DND-41 (cell line): ENCODE data around the gene MUC6.

ENCODE experiments used
- ATAC-seq: fragments of 200-7000 bp; cut with Tn5 transposase; 3 replicates; pipeline ENCODE4 v1.9.1; 2021; ENCODE audit warnings: low read depth; ENCODE audit not compliant: insufficient read depth
- DNase-seq: peaks from one replicate; pipeline ENCODE4 v3.0.0-alpha.2; 2020
- H2AFZ ChIP-seq: 2 replicates; pipeline ENCODE4 v1.6.0; 2012; ENCODE audit warnings: low read depth, low read length
- H3K27ac ChIP-seq: 2 replicates; pipeline ENCODE4 v1.5.1; 2012; ENCODE audit warnings: low read length, inconsistent platforms
- H3K27me3 ChIP-seq: fragments of 200-600 bp; sonication (generic); 2 replicates; pipeline ENCODE4 v1.6.0; 2012; ENCODE audit warnings: low read length, mild to moderate bottlenecking, inconsistent platforms; ENCODE audit not compliant: insufficient read depth, poor library complexity
- H3K36me3 ChIP-seq: 2 replicates; pipeline ENCODE4 v1.5.1; 2012; ENCODE audit warnings: low read length, inconsistent platforms; ENCODE audit not compliant: insufficient read depth
- H3K4me1 ChIP-seq: 2 replicates; pipeline ENCODE4 v1.5.1; 2012; ENCODE audit warnings: mild to moderate bottlenecking, low read length; ENCODE audit not compliant: insufficient read depth
- H3K4me2 ChIP-seq: 2 replicates; pipeline ENCODE4 v1.6.0; 2012; ENCODE audit warnings: mild to moderate bottlenecking, moderate library complexity, low read length, inconsistent platforms; ENCODE audit not compliant: insufficient read depth
- H3K4me3 ChIP-seq, 2 experiments: fragments of 200-600 bp in 1 of 2; shearing (Covaris generic) in 1 of 2; 2 replicates each; pipeline ENCODE4 v1.5.1; 2012 to 2016; ENCODE audit warnings: inconsistent platforms in 2 of 2, low read length in 2 of 2, mild to moderate bottlenecking in 2 of 2, low read depth in 1 of 2, moderate library complexity in 1 of 2
- H3K79me2 ChIP-seq: 2 replicates; pipeline ENCODE4 v1.6.0; 2012; ENCODE audit warnings: low read length, inconsistent platforms; ENCODE audit not compliant: insufficient read depth
- H3K9ac ChIP-seq: 2 replicates; pipeline ENCODE4 v1.6.0; 2012; ENCODE audit warnings: low read depth, mild to moderate bottlenecking, inconsistent platforms, low read length, moderate library complexity
- H3K9me3 ChIP-seq: 2 replicates; pipeline ENCODE4 v1.5.1; 2012; ENCODE audit warnings: low read length, moderate library complexity, mild to moderate bottlenecking, inconsistent platforms; ENCODE audit not compliant: insufficient read depth, severe bottlenecking
- H4K20me1 ChIP-seq: 2 replicates; pipeline ENCODE4 v1.6.0; 2012; ENCODE audit warnings: low read length; ENCODE audit not compliant: insufficient read depth
- EZH2 ChIP-seq: IDR thresholded peaks from 3 replicates; pipeline ENCODE4 v1.6.1; 2012; ENCODE audit warnings: borderline replicate concordance, low read depth, mild to moderate bottlenecking, moderate library complexity, low read length, inconsistent platforms; ENCODE audit not compliant: severe bottlenecking
- TF ChIP-seq, protein P1 (sequence below): IDR thresholded peaks from 2 replicates; pipeline ENCODE4 v1.5.1; 2012; ENCODE audit warnings: borderline replicate concordance, low read length, moderate library complexity, mild to moderate bottlenecking; ENCODE audit not compliant: poor library complexity, severe bottlenecking; ENCODE audit errors: extremely low read depth

Gene MUC6, protein sequence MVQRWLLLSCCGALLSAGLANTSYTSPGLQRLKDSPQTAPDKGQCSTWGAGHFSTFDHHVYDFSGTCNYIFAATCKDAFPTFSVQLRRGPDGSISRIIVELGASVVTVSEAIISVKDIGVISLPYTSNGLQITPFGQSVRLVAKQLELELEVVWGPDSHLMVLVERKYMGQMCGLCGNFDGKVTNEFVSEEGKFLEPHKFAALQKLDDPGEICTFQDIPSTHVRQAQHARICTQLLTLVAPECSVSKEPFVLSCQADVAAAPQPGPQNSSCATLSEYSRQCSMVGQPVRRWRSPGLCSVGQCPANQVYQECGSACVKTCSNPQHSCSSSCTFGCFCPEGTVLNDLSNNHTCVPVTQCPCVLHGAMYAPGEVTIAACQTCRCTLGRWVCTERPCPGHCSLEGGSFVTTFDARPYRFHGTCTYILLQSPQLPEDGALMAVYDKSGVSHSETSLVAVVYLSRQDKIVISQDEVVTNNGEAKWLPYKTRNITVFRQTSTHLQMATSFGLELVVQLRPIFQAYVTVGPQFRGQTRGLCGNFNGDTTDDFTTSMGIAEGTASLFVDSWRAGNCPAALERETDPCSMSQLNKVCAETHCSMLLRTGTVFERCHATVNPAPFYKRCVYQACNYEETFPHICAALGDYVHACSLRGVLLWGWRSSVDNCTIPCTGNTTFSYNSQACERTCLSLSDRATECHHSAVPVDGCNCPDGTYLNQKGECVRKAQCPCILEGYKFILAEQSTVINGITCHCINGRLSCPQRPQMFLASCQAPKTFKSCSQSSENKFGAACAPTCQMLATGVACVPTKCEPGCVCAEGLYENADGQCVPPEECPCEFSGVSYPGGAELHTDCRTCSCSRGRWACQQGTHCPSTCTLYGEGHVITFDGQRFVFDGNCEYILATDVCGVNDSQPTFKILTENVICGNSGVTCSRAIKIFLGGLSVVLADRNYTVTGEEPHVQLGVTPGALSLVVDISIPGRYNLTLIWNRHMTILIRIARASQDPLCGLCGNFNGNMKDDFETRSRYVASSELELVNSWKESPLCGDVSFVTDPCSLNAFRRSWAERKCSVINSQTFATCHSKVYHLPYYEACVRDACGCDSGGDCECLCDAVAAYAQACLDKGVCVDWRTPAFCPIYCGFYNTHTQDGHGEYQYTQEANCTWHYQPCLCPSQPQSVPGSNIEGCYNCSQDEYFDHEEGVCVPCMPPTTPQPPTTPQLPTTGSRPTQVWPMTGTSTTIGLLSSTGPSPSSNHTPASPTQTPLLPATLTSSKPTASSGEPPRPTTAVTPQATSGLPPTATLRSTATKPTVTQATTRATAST (N-terminal part only)

DNA sequence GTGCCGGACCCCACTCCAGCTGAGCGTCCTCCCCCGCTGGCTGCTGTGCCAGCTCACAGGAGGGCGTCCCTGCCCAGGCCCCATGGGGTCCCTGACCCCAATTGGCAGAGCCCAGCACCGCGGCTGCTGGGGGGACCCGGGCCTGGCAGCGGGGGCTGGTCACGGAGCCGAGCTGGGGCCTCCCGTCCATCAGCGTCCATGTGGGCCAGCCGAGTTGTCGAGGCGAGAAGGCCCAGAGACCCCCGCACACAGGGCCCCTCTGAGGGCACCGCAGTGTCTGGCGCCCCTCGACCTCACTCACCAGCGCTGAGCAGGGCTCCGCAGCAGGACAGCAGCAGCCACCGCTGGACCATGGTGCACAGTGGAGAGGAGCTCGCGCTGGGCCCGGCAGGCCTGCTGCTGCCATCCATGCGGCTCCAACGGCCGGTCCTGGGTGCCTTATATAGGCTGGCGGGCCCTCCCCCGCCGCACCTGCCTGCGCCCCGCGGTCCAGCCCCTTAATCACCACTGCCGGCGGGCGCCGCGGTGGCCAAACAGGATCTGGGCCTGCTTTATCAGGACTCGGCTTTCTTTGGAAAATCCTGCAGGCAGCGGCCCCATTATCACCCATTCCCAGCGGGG, at the start of gene MUC6:
Gene MUC6 (minus strand): TSS at position 416 of the 621 bp plus-strand sequence. CDS start 63 bp downstream, at position 353.
- DNase-seq (no peak), ATAC-seq (no peak)
- no peak within 1 kb of the TSS for H3K4me3 ChIP-seq

DNA sequence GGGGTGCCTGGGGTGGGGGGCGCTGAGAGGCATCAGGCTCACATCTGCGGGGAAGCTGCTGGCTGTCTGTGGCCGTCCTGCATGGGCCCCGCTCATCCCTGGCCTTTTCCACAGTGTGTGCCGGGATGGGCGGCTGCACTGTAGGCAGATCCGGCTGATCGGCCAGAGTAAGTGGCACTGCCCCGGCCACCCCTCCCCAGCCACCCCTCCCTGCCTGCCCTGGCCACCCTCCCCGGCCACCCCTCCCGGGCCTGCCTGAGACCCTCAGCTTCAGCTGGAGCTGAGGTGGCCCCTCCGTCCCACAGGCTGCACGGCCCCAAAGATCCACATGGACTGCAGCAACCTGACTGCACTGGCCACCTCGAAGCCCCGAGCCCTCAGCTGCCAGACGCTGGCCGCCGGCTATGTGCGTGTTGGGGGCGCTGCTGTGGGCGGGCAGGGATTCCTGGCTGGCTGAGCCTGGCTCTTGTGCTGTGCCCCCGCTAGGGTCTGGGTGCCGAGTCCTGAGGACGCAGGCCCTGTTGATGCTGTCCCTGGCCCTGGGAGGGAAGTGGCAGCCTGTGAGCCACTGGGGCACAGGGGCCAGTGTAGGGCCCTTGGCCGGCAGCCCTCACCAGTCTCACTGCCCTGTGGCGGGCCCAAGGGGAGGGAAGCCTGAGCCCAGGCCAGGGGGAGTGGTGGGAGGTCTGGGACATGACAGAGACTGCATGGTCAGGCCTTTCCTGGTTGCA, 49.1 kb upstream of the MUC6 start:
- Histone ChIP-seq H3K9me3 (no peaks in the 10 kb centered on the region), H3K79me2 (no peaks in the 10 kb centered on the region), H3K27ac (no peak overlapping the region), H2AFZ (no peak overlapping the region), H3K4me1 (no peaks in the 10 kb centered on the region), H3K36me3 (no peaks in the 10 kb centered on the region), H4K20me1 (0 out of 2 replicates have a peak, but pooled peaks cover 3% of the 10 kb centered on the region), H3K9ac (no peak overlapping the region), H3K4me3 (no peak overlapping the region), H3K4me2 (no peak overlapping the region), H3K27me3 (no peaks in the 10 kb centered on the region)
- TF ChIP-seq, protein P1, sequence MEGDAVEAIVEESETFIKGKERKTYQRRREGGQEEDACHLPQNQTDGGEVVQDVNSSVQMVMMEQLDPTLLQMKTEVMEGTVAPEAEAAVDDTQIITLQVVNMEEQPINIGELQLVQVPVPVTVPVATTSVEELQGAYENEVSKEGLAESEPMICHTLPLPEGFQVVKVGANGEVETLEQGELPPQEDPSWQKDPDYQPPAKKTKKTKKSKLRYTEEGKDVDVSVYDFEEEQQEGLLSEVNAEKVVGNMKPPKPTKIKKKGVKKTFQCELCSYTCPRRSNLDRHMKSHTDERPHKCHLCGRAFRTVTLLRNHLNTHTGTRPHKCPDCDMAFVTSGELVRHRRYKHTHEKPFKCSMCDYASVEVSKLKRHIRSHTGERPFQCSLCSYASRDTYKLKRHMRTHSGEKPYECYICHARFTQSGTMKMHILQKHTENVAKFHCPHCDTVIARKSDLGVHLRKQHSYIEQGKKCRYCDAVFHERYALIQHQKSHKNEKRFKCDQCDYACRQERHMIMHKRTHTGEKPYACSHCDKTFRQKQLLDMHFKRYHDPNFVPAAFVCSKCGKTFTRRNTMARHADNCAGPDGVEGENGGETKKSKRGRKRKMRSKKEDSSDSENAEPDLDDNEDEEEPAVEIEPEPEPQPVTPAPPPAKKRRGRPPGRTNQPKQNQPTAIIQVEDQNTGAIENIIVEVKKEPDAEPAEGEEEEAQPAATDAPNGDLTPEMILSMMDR: no peak
- no peak for TF ChIP-seq EZH2
- DNase-seq (no peak), ATAC-seq (no peak)

More for the DNA sequence above, at the start of gene MUC6:
- no peaks in the 10 kb centered on the region for H4K20me1 ChIP-seq
- H3K9ac ChIP-seq: no peak within 1 kb of the TSS
- no peak within 1 kb of the TSS for H3K4me2 ChIP-seq
- H2AFZ ChIP-seq: no peak within 1 kb of the TSS
- no peak for TF ChIP-seq EZH2
- TF ChIP-seq, protein P1: no peak
- H3K36me3 ChIP-seq: no peaks in the 10 kb centered on the region
- no peaks in the 10 kb centered on the region for H3K27me3 ChIP-seq
- H3K27ac ChIP-seq: no peak within 1 kb of the TSS
- no peaks in the 10 kb centered on the region for H3K79me2 ChIP-seq
- no peaks in the 10 kb centered on the region for H3K9me3 ChIP-seq
- no peaks in the 10 kb centered on the region for H3K4me1 ChIP-seq
